ENCODE data around the gene CACNA2D3.

- TF ChIP-seq CTCF (conservative IDR thresholded peaks at IDR 0.05; ENCODE audit: low read depth, low read length): no peak
- no peak for TF ChIP-seq EZH2 (IDR thresholded peaks at IDR 0.05; ENCODE audit: low read length, unreplicated experiment)
Observed at GRCh38 chr3:54719914-54720313, 597.6 kb downstream of the CACNA2D3 start.
